K562 (cell line): ENCODE results near the gene IFITM2. TPM values are rescaled to one million over a fixed set of nuclear protein-coding genes. Genes with fewer than 3 reads are reported as not detected.
A peak's percentile ranks its signal among the peaks of the same experiment; 100 is the strongest.

Experiments
- BHLHE40 ChIP-seq: IDR thresholded peaks from 2 replicates; pipeline ENCODE4 v1.6.1; 2011; ENCODE audit warnings: low read length, improper control_type of control experiment
- GABPB2 ChIP-seq: fragments of 250-450 bp; sonication (Bioruptor Pico); conservative IDR thresholded peaks from 2 replicates; pipeline ENCODE4 v1.5.1; 2021; ENCODE audit warnings: mild to moderate bottlenecking
- GTF2F1 ChIP-seq: IDR thresholded peaks from 2 replicates; pipeline ENCODE4 v1.6.1; 2011; ENCODE audit warnings: low read depth, low read length, improper control_type of control experiment
- LCOR ChIP-seq: sonication (generic); formaldehyde crosslinking; IDR thresholded peaks from 2 replicates; pipeline ENCODE4 v1.8.0; 2022; ENCODE audit warnings: mild to moderate bottlenecking, missing genetic modification reagents
- MTA2 ChIP-seq: fragments of 450-650 bp; IDR thresholded peaks from 2 replicates; pipeline ENCODE4 v1.6.1; 2016; ENCODE audit warnings: low read depth
- MYC ChIP-seq, 2 experiments: fragments of 250-450 bp in 1 of 2; sonication (Bioruptor Pico) in 1 of 2; IDR thresholded peaks; 2 replicates each; pipeline versions ENCODE4 v1.5.1 to v1.6.1; 2012 to 2021; ENCODE audit warnings: low read depth in 2 of 2, borderline replicate concordance in 1 of 2, improper control_type of control experiment in 1 of 2, low read length in 1 of 2, mild to moderate bottlenecking in 1 of 2, moderate library complexity in 1 of 2
- PHF8 ChIP-seq: fragments of 200-600 bp; sonication (generic); IDR thresholded peaks from 2 replicates; pipeline ENCODE4 v1.6.1; 2012; ENCODE audit warnings: mixed run types, mild to moderate bottlenecking, inconsistent platforms, low read length, moderate library complexity, borderline replicate concordance
- POLR2G ChIP-seq: fragments of 200-400 bp; formaldehyde crosslinking; IDR thresholded peaks from 2 replicates; pipeline ENCODE4 v1.6.1; 2017; ENCODE audit warnings: low read depth, mild to moderate bottlenecking, antibody characterized with exemption, low read length, moderate library complexity
- PPARD ChIP-seq: fragments of 250-450 bp; sonication (Bioruptor Pico); IDR thresholded peaks from 2 replicates; pipeline ENCODE4 v1.8.0; 2022; ENCODE audit warnings: inconsistent platforms, mild to moderate bottlenecking, moderate library complexity
- RB1 ChIP-seq: fragments of 450-650 bp; IDR thresholded peaks from 2 replicates; pipeline ENCODE4 v1.6.1; 2017; ENCODE audit warnings: low read depth, mild to moderate bottlenecking
- SMAD4 ChIP-seq: fragments of 250-450 bp; sonication (Bioruptor Pico); conservative IDR thresholded peaks from 2 replicates; pipeline ENCODE4 v1.8.0; 2021; ENCODE audit warnings: inconsistent platforms, mild to moderate bottlenecking, moderate library complexity
- SMARCA5 ChIP-seq: fragments of 450-650 bp; IDR thresholded peaks from 2 replicates; pipeline ENCODE4 v1.6.1; 2016
- SRSF1 ChIP-seq: fragments of 200-400 bp; formaldehyde crosslinking; IDR thresholded peaks from 2 replicates; pipeline ENCODE4 v1.6.1; 2017; ENCODE audit warnings: mild to moderate bottlenecking, low read depth, low read length, moderate library complexity
- U2AF2 ChIP-seq: fragments of 200-400 bp; formaldehyde crosslinking; optimal IDR thresholded peaks from 2 replicates; pipeline ENCODE3; 2017; ENCODE audit warnings: low read depth, mild to moderate bottlenecking, low read length
- ZFX ChIP-seq: sonication (generic); formaldehyde crosslinking; IDR thresholded peaks from 2 replicates; pipeline ENCODE4 v1.8.0; 2022; ENCODE audit warnings: mild to moderate bottlenecking, missing genetic modification reagents, moderate library complexity
- polyA plus RNA-seq, 8 experiments: library from polyadenylated mRNA; depleted of rRNA in 4 of 8; stranded (reverse) in 5 of 8; unstranded in 3 of 8; fragments of >200 nt; fragmentation: Nextera tagmentation in 2 of 8; fragmentation: Illumina TruSeq in 1 of 8; extraction: Ambion mirVana in 2 of 8; extraction: Trizol in 1 of 8; gene quantifications; 2 replicates each; pipeline versions ENCODE4 v1.2.1 to v1.2.3, GENCODE V29; 2011 to 2014; ENCODE audit warnings: inconsistent platforms in 1 of 8, missing spikeins in 1 of 8
- total RNA-seq, 7 experiments: library from RNA; depleted of rRNA in 6 of 7; stranded (reverse); fragments of >200 nt in 6 of 7; fragmentation: Illumina TruSeq in 2 of 7; extraction: Trizol in 2 of 7; gene quantifications; 2 replicates each; pipeline versions ENCODE4 v1.2.1 to v1.2.3, GENCODE V29; 2011 to 2021; ENCODE audit warnings: low replicate concordance in 1 of 7
- TF ChIP-seq, protein P1 (sequence below), 2 experiments: fragments of 250-450 bp in 1 of 2; fragments of 450-650 bp in 1 of 2; sonication (Bioruptor Pico) in 1 of 2; IDR thresholded peaks; 2 replicates each; pipeline versions ENCODE4 v1.6.1 to v1.8.0; 2016 to 2021; ENCODE audit warnings: mild to moderate bottlenecking in 2 of 2, moderate library complexity in 2 of 2, missing compliant biosample characterization in 1 of 2, missing genetic modification characterization in 1 of 2

The IFITM2 gene
- total and polyA plus RNA-seq, 9 of the 15 experiments (the other 6 are each of a cell fraction or from before 2014, with no cell fraction given) = 52.8 to 4,872 (median 356) TPM

DNA sequence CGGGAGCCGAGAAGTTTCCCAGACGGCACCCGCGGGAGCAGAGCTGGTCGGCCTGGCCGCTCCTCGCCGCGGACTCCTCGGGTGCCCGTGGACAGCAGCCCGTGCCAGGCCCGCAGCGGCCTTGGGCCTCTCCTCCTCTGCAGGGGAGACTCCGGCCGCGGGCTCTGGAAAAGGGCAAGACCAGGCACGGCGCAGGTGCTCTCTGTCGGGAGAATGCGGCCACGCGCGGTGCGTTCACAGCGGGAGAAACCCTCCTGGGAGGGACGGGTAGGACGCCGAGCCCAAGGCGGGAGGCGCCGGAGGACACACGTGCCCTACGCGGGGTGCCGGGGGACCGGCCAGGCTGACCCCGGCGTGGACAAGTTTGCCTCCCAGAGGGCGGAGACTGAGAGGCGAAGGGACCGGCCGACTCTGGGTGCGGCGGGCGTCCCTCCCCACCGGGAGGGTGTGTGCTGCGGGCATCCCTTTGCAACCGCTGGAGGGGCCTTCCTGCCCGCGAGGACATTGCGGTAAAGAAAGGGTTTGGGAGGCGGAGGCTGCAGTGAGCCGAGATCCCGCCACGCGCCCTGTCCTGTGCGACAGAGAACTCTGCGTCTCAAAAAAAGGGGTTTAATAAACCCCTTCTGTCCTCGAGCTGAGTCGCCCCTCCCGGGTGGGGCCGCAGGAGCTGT is 8.6 kb downstream of the IFITM2 start (continued):
- TF ChIP-seq POLR2G = peak; percentile 80
- TF ChIP-seq LCOR (CRISPR knock-in tag) = peak; percentile 63; the same call in 1 of the 2 replicates
- peak; percentile 10; the same call in 1 of the 2 replicates for TF ChIP-seq RB1
- peak; percentile 71 for TF ChIP-seq ZFX (CRISPR knock-in tag)
- no peak for TF ChIP-seq MTA2
- 0 out of 2 replicates have a peak, but pooled peaks have one; percentile 27 for TF ChIP-seq MYC (IDR thresholded peaks at IDR 0.05; ENCODE audit: low read depth, low read length)
- TF ChIP-seq MYC (CRISPR knock-in tag; IDR thresholded peaks at IDR 0.05; ENCODE audit: borderline replicate concordance, low read depth) = peak; percentile 81; the same call in 1 of the 2 replicates
- TF ChIP-seq PHF8 = no peak
- no peak for TF ChIP-seq SMARCA5
- TF ChIP-seq SMAD4 (CRISPR knock-in tag) = peak; percentile 72
- TF ChIP-seq U2AF2 = no peak
- TF ChIP-seq, protein P1, sequence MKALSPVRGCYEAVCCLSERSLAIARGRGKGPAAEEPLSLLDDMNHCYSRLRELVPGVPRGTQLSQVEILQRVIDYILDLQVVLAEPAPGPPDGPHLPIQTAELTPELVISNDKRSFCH (CRISPR knock-in tag; IDR thresholded peaks at IDR 0.05) = no peak
- TF ChIP-seq, protein P1 (tag; IDR thresholded peaks at IDR 0.05) = no peak; the same call in 1 of the 2 replicates
- TF ChIP-seq SRSF1 = 0 out of 2 replicates have a peak, but pooled peaks have one; percentile 50
- peak; percentile 84 for TF ChIP-seq BHLHE40
- no peak for TF ChIP-seq GABPB2 (CRISPR knock-in tag)
- no peak for TF ChIP-seq GTF2F1
- TF ChIP-seq PPARD (CRISPR knock-in tag) = no peak
